GM12801 (cell line): ENCODE results near the gene AP1S3.

ENCODE experiments used
- TF ChIP-seq, protein P1 (sequence below): IDR thresholded peaks from one replicate; pipeline ENCODE4 v1.5.1; 2011; ENCODE audit warnings: control low read depth; ENCODE audit not compliant: insufficient read length; ENCODE audit errors: extremely low read depth

Gene AP1S3

DNA sequence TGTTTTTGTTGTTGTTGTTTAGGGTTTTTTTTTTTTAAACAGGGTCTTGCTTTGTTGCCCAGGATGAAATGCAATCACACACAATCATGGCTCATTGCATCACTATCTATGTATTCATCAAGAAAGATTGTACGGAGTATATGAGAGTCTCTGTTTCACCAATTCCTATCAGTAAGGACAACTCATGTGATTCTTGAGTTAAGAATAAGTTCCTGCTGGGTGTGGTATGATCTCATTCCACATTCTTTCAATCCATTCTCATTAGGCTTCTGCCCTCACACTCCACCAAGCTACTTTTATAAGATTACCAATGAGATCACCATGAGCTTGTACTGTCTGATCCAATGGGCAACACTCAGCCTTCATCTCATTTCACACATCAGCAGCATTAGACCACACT, 9.1 kb upstream of the AP1S3 start:
- TF ChIP-seq, protein P1, sequence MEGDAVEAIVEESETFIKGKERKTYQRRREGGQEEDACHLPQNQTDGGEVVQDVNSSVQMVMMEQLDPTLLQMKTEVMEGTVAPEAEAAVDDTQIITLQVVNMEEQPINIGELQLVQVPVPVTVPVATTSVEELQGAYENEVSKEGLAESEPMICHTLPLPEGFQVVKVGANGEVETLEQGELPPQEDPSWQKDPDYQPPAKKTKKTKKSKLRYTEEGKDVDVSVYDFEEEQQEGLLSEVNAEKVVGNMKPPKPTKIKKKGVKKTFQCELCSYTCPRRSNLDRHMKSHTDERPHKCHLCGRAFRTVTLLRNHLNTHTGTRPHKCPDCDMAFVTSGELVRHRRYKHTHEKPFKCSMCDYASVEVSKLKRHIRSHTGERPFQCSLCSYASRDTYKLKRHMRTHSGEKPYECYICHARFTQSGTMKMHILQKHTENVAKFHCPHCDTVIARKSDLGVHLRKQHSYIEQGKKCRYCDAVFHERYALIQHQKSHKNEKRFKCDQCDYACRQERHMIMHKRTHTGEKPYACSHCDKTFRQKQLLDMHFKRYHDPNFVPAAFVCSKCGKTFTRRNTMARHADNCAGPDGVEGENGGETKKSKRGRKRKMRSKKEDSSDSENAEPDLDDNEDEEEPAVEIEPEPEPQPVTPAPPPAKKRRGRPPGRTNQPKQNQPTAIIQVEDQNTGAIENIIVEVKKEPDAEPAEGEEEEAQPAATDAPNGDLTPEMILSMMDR = no peak

DNA sequence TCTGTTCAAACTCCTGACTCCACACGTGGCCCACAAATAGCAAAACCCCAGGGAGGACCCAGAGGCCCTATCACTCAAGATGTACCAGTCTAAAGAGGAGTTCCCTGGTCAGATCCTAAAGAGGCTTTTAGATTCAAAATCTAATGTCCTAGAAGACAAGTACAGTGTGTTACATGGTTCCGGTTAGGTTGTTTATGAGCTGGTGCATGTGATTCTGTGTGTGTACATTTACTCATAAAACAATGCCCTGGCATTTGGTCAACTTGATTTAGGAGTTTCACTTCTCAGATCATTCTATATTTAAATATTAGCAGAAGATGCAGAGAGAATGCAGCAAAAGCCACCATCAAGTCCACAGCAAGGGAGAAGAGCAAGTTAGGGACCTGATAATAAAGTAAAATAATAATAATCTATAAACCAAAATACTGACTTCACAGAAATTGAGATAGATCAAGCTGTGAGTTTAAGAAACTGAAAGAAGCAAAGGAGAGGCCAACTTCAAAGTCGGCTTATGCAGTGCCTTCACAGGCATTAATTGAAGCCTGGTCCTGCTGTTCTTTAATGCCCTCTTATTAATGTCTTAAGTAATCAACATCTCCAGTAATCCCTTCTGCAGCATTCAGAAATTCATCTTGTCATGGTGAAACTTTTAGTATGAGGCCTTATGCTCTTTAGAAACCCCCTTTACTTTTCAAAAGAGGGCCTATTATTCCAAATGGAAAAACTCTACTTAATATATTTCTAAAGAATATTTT, 4.2 kb upstream of the AP1S3 start:
- TF ChIP-seq, protein P1 = no peak

- TF ChIP-seq, protein P1 = no peak
Measured at GRCh38 chr2:223835701-223836532, 1.5 kb downstream of the AP1S3 start.

GRCh38 chr2:223834431-223834830, 3.0 kb downstream of the AP1S3 start:
- TF ChIP-seq, protein P1 = no peak

- TF ChIP-seq, protein P1 = no peak
Measured at GRCh38 chr2:223832241-223832903, 5.0 kb downstream of the AP1S3 start.

DNA sequence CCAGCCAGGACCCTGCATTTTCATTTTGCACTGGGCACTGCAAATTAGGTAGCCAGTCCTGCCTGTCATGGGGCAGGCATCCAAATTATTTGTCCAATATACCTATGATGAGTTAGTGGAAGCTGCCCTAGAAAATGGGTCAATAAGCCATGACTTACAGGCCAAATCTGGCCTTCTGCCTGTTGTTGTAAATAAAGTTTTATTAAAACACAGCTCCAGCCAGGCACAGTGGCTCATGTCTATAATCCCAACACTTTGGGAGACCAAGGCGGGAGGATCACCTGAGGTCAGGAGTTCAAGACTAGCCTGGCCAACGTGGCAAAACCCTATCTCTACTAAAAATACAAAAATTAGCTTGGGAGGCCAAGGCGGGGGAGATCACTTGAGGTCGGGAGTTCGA, 8.3 kb downstream of the AP1S3 start:
- TF ChIP-seq, protein P1 = no peak

DNA sequence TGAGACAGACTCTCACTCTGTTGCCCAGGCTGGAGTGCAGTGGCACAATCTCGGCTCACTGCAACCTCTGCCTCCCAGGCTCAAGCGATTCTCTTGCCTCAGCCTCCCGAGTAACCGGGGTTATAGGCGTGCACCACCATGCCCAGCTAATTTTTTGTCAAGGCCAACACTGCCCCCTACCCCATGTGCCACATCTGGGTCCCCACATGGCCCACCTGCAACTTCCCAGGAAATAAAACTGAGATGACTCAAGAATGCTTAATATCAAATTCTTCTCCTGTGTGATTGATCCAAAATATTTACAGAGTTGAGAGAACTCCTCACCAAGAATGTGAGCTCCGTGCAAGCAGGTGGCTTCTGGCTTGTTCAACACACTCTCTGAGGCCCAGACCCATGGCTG, 9.1 kb downstream of the AP1S3 start:
- TF ChIP-seq, protein P1 = no peak
